ENCODE data around the gene KIAA1958. TPM values are rescaled to one million over a fixed set of nuclear protein-coding genes. Genes with fewer than 3 reads are reported as not detected.

KIAA1958 gene
- total and polyA plus RNA-seq, 2 of the 4 experiments (the other 2 are of a cell fraction): 0.65 to 1.8 TPM

DNA sequence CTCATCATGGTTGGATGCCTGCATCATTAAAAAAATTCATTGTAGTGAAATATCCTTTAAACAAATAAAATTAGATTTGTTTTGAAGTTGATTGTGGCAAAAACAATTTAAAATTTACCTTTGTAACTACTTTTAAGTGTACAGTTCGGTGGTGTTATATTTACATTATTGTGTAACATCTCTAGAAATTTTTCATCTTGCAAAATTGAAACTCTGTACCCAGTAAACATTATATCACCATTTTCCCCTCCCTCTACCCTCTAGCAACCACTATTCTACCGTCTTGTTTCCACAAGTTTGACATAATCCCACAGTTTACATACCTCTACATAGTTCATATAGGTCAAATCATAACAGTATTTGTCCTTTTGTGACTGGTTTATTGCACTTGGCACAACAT is 2.0 kb upstream of the KIAA1958 start:
- Histone ChIP-seq H2BK15ac (ENCODE audit: low read depth, low read length) (no peak overlapping the region), H3K23ac (ENCODE audit: low read depth, low read length) (no peak overlapping the region), H4K20me1 (ENCODE audit: insufficient read depth, low read length) (no peaks in the 10 kb centered on the region; the same call in 1 of the 2 replicates), H4K8ac (ENCODE audit: low read depth in 2 of 2, low read length in 2 of 2) (no peak overlapping the region), H2AK9ac (replicated peaks; ENCODE audit: low read depth, low read length, poor library complexity) (no peak overlapping the region), H4K91ac (ENCODE audit: insufficient read depth, low read depth, low read length) (no peak overlapping the region), H2BK20ac (ENCODE audit: low read depth, low read length) (no peak overlapping the region), H2AFZ (replicated peaks; ENCODE audit: low read length, poor library complexity) (no peak overlapping the region), H2AK5ac (ENCODE audit: low read depth, low read length) (no peak overlapping the region), H3K36me3 (ENCODE audit: control insufficient read depth, insufficient read depth, low read length) (0 out of 2 replicates have a peak, but pooled peaks cover 1% of the 10 kb centered on the region), H3K56ac (ENCODE audit: extremely low read depth, insufficient read depth, low read length) (no peak overlapping the region), H3K9ac (ENCODE audit: low read depth, low read length) (no peak overlapping the region), H3K9me1 (ENCODE audit: insufficient read depth, low read length) (peaks cover 5% of the 10 kb centered on the region; the same call in 1 of the 2 replicates), H3K4ac (ENCODE audit: low read depth, low read length) (no peak overlapping the region), H3K4me2 (ENCODE audit: low read depth, low read length) (no peak overlapping the region), H3K18ac (ENCODE audit: low read depth, low read length) (no peak overlapping the region), H3K27me3 (ENCODE audit: control insufficient read depth, insufficient read depth, low read length) (no peaks in the 10 kb centered on the region), H2BK120ac (ENCODE audit: low read depth, low read length) (no peak overlapping the region), H3K14ac (replicated peaks; ENCODE audit: low read depth, low read length) (no peak overlapping the region), H3K4me1 (ENCODE audit: control insufficient read depth, insufficient read depth, low read length) (peaks cover 5% of the 10 kb centered on the region; the same call in 1 of the 2 replicates), H3K27ac (ENCODE audit: insufficient read depth, low read length) (no peak overlapping the region), H3K4me3 (ENCODE audit: insufficient read depth, low read depth, low read length) (no peak overlapping the region), H3K9me3 (ENCODE audit: control insufficient read depth, insufficient read depth, low read length) (no peaks in the 10 kb centered on the region), H2BK5ac (ENCODE audit: low read depth, low read length, poor library complexity, severe bottlenecking) (no peak overlapping the region), H4K5ac (ENCODE audit: low read depth, low read length) (no peak overlapping the region), H3K79me1 (ENCODE audit: low read depth in 1 of 2, low read length in 2 of 2) (peaks cover 7 to 14% of the 10 kb centered on the region in 2 experiments; a peak in 2 of 4 replicates)
- dilution Hi-C loops (cut with HindIII; ENCODE audit: low sequenced_read_pairs, unreplicated experiment): no loop called here
- in situ Hi-C loops (cut with MboI; ENCODE audit: low sequenced_read_pairs): no loop called here
- TF ChIP-seq FOS (IDR thresholded peaks at IDR 0.05; ENCODE audit: low read depth, low read length) (no peak), MAFK (IDR thresholded peaks at IDR 0.05; ENCODE audit: low read depth, low read length) (no peak), NFE2L2 (IDR thresholded peaks at IDR 0.05; ENCODE audit: low read depth, low read length) (no peak), RFX5 (IDR thresholded peaks at IDR 0.05; ENCODE audit: low read depth, low read length) (no peak), BHLHE40 (IDR thresholded peaks at IDR 0.05; ENCODE audit: low read depth, low read length) (no peak), CEBPB (IDR thresholded peaks at IDR 0.05; ENCODE audit: low read depth, low read length) (peak; percentile 37; the same call in 1 of the 2 replicates)
- DNase-seq (no peak), ATAC-seq (ENCODE audit: low read depth) (no peak)
- intact Hi-C loops (cut with micrococcal nuclease): loop anchor here (5.0 kb wide), 1 partner anchor 73 kb away; no protein-coding TSS in a partner anchor
- ChIA-PET POLR2A (ENCODE audit: unreplicated experiment) (no interaction called here), CTCF (no interaction called here)
- WGBS, 2 experiments (ENCODE audit: extremely low coverage in 2 of 2, insufficient read length in 1 of 2): no CpG with 5 or more reads among the region's 2 CpGs
- BruUV-seq (replicated peaks): no TSS peak
